ENCODE results near the gene GNAQ.

GNAQ gene

GRCh38 chr9:77848404-77848803 lies 183.2 kb downstream of the GNAQ start:
- no peak overlapping the region for H3K14ac ChIP-seq (ENCODE audit: low read length)
- no peak overlapping the region for H3K4ac ChIP-seq (ENCODE audit: low read depth, low read length)
- no peak overlapping the region for H2AFZ ChIP-seq (ENCODE audit: insufficient read depth, low read length, poor library complexity)
- WGBS (ENCODE audit: extremely low coverage, insufficient coverage, insufficient read length), result no CpG with 5 or more reads among the region's 2 CpGs
- H2BK120ac ChIP-seq (ENCODE audit: insufficient read depth, low read length, poor library complexity), result no peak overlapping the region
- H3K27me3 ChIP-seq (ENCODE audit: insufficient read depth, low read length), result no peaks in the 10 kb centered on the region
- H2BK12ac ChIP-seq (ENCODE audit: low read length), result no peak overlapping the region
- H3K27ac ChIP-seq (ENCODE audit: low read depth, low read length), result no peak overlapping the region
- peaks cover 5 to 10% of the 10 kb centered on the region in 2 experiments for H3K4me1 ChIP-seq (ENCODE audit: control insufficient read depth in 1 of 2, insufficient read depth in 2 of 2, low read length in 2 of 2)
- H3K9me3 ChIP-seq (ENCODE audit: insufficient read depth, low read depth, low read length), result no peaks in the 10 kb centered on the region
- peaks cover 0 to 4% of the 10 kb centered on the region in 2 experiments for H3K36me3 ChIP-seq (ENCODE audit: control insufficient read depth in 1 of 2, insufficient read depth in 2 of 2, low read length in 2 of 2)
- no peak overlapping the region for H3K18ac ChIP-seq (ENCODE audit: low read length)
- H2BK5ac ChIP-seq (ENCODE audit: low read depth, low read length, poor library complexity), result no peak overlapping the region
- H3K4me3 ChIP-seq (ENCODE audit: low read depth, low read length), result no peak overlapping the region
- DNase-seq, result no peak
- no peak overlapping the region for H4K91ac ChIP-seq (ENCODE audit: low read depth, low read length)
- H3K79me2 ChIP-seq (ENCODE audit: control insufficient read depth, insufficient read depth, low read length, poor library complexity), result no peaks in the 10 kb centered on the region
- no peak overlapping the region for H3K23ac ChIP-seq (ENCODE audit: low read length)
- no peak overlapping the region for H4K8ac ChIP-seq (ENCODE audit: low read depth, low read length)
- H3K79me1 ChIP-seq (ENCODE audit: low read length), result no peaks in the 10 kb centered on the region
- no peak overlapping the region for H3K9ac ChIP-seq (ENCODE audit: low read length)
- H2AK5ac ChIP-seq (ENCODE audit: low read length), result no peak overlapping the region
- H4K12ac ChIP-seq (ENCODE audit: low read depth, low read length), result no peak overlapping the region
- H3K4me2 ChIP-seq (ENCODE audit: low read length), result no peak overlapping the region

- H4K8ac ChIP-seq (ENCODE audit: low read depth, low read length), result no peak overlapping the region
- no peak overlapping the region for H4K91ac ChIP-seq (ENCODE audit: low read depth, low read length)
- WGBS (ENCODE audit: extremely low coverage, insufficient coverage, insufficient read length), result no CpG with 5 or more reads among the region's 2 CpGs
- no peaks in the 10 kb centered on the region for H3K27me3 ChIP-seq (ENCODE audit: insufficient read depth, low read length)
- H3K18ac ChIP-seq (ENCODE audit: low read length), result no peak overlapping the region
- no peak overlapping the region for H3K4me2 ChIP-seq (ENCODE audit: low read length)
- peaks cover 5 to 10% of the 10 kb centered on the region in 2 experiments for H3K4me1 ChIP-seq (ENCODE audit: control insufficient read depth in 1 of 2, insufficient read depth in 2 of 2, low read length in 2 of 2)
- no peak overlapping the region for H2AFZ ChIP-seq (ENCODE audit: insufficient read depth, low read length, poor library complexity)
- no peaks in the 10 kb centered on the region for H3K79me2 ChIP-seq (ENCODE audit: control insufficient read depth, insufficient read depth, low read length, poor library complexity)
- no peak overlapping the region for H3K14ac ChIP-seq (ENCODE audit: low read length)
- H3K36me3 ChIP-seq (ENCODE audit: control insufficient read depth in 1 of 2, insufficient read depth in 2 of 2, low read length in 2 of 2), result peaks cover 0 to 4% of the 10 kb centered on the region in 2 experiments
- no peak for DNase-seq
- no peak overlapping the region for H3K9ac ChIP-seq (ENCODE audit: low read length)
- no peak overlapping the region for H3K4me3 ChIP-seq (ENCODE audit: low read depth, low read length)
- no peak overlapping the region for H2BK5ac ChIP-seq (ENCODE audit: low read depth, low read length, poor library complexity)
- no peak overlapping the region for H2BK12ac ChIP-seq (ENCODE audit: low read length)
- H4K12ac ChIP-seq (ENCODE audit: low read depth, low read length), result no peak overlapping the region
- H3K4ac ChIP-seq (ENCODE audit: low read depth, low read length), result no peak overlapping the region
- H2BK120ac ChIP-seq (ENCODE audit: insufficient read depth, low read length, poor library complexity), result no peak overlapping the region
- no peaks in the 10 kb centered on the region for H3K79me1 ChIP-seq (ENCODE audit: low read length)
- no peak overlapping the region for H2AK5ac ChIP-seq (ENCODE audit: low read length)
- H3K9me3 ChIP-seq (ENCODE audit: insufficient read depth, low read depth, low read length), result no peaks in the 10 kb centered on the region
- no peak overlapping the region for H3K27ac ChIP-seq (ENCODE audit: low read depth, low read length)
- no peak overlapping the region for H3K23ac ChIP-seq (ENCODE audit: low read length)
Observed at GRCh38 chr9:77847626-77848025, 184.0 kb downstream of the GNAQ start.

- no peak for DNase-seq
Observed at GRCh38 chr9:77847059-77847499, 184.5 kb downstream of the GNAQ start.

GRCh38 chr9:77844415-77844814 lies 187.2 kb downstream of the GNAQ start:
- WGBS (ENCODE audit: extremely low coverage, insufficient coverage, insufficient read length), result no CpG with 5 or more reads among the region's 4 CpGs
- Histone ChIP-seq H4K12ac (ENCODE audit: low read depth, low read length) (no peak overlapping the region), H2BK120ac (ENCODE audit: insufficient read depth, low read length, poor library complexity) (no peak overlapping the region), H3K4me1 (ENCODE audit: control insufficient read depth in 1 of 2, insufficient read depth in 2 of 2, low read length in 2 of 2) (peaks cover 5 to 10% of the 10 kb centered on the region in 2 experiments), H3K9me3 (ENCODE audit: insufficient read depth, low read depth, low read length) (no peaks in the 10 kb centered on the region), H3K14ac (ENCODE audit: low read length) (no peak overlapping the region), H3K79me2 (ENCODE audit: control insufficient read depth, insufficient read depth, low read length, poor library complexity) (no peaks in the 10 kb centered on the region), H2BK12ac (ENCODE audit: low read length) (no peak overlapping the region), H3K4ac (ENCODE audit: low read depth, low read length) (no peak overlapping the region), H3K36me3 (ENCODE audit: control insufficient read depth in 1 of 2, insufficient read depth in 2 of 2, low read length in 2 of 2) (peaks cover 0 to 2% of the 10 kb centered on the region in 2 experiments), H3K27me3 (ENCODE audit: insufficient read depth, low read length) (no peaks in the 10 kb centered on the region), H3K79me1 (ENCODE audit: low read length) (no peaks in the 10 kb centered on the region), H2AK5ac (ENCODE audit: low read length) (no peak overlapping the region), H2BK5ac (ENCODE audit: low read depth, low read length, poor library complexity) (no peak overlapping the region), H3K4me3 (ENCODE audit: low read depth, low read length) (no peak overlapping the region), H3K27ac (ENCODE audit: low read depth, low read length) (no peak overlapping the region), H3K9ac (ENCODE audit: low read length) (no peak overlapping the region), H4K91ac (ENCODE audit: low read depth, low read length) (no peak overlapping the region), H2AFZ (ENCODE audit: insufficient read depth, low read length, poor library complexity) (no peak overlapping the region), H3K4me2 (ENCODE audit: low read length) (no peak overlapping the region), H3K18ac (ENCODE audit: low read length) (no peak overlapping the region), H4K8ac (ENCODE audit: low read depth, low read length) (no peak overlapping the region), H3K23ac (ENCODE audit: low read length) (no peak overlapping the region)
- no peak for DNase-seq

More at GRCh38 chr9:77847059-77847499, 184.5 kb downstream of the GNAQ start:
- Histone ChIP-seq H3K9ac (ENCODE audit: low read length) (no peak overlapping the region), H3K4me3 (ENCODE audit: low read depth, low read length) (no peak overlapping the region), H4K12ac (ENCODE audit: low read depth, low read length) (no peak overlapping the region), H3K9me3 (ENCODE audit: insufficient read depth, low read depth, low read length) (no peaks in the 10 kb centered on the region), H3K4me1 (ENCODE audit: control insufficient read depth in 1 of 2, insufficient read depth in 2 of 2, low read length in 2 of 2) (peaks cover 5 to 10% of the 10 kb centered on the region in 2 experiments), H2BK120ac (ENCODE audit: insufficient read depth, low read length, poor library complexity) (no peak overlapping the region), H3K4me2 (ENCODE audit: low read length) (no peak overlapping the region), H2AFZ (ENCODE audit: insufficient read depth, low read length, poor library complexity) (no peak overlapping the region), H4K8ac (ENCODE audit: low read depth, low read length) (no peak overlapping the region), H3K14ac (ENCODE audit: low read length) (no peak overlapping the region), H3K4ac (ENCODE audit: low read depth, low read length) (no peak overlapping the region), H3K27ac (ENCODE audit: low read depth, low read length) (no peak overlapping the region), H2BK5ac (ENCODE audit: low read depth, low read length, poor library complexity) (no peak overlapping the region), H2AK5ac (ENCODE audit: low read length) (no peak overlapping the region), H3K27me3 (ENCODE audit: insufficient read depth, low read length) (no peaks in the 10 kb centered on the region), H2BK12ac (ENCODE audit: low read length) (no peak overlapping the region), H3K36me3 (ENCODE audit: control insufficient read depth in 1 of 2, insufficient read depth in 2 of 2, low read length in 2 of 2) (peaks cover 0 to 4% of the 10 kb centered on the region in 2 experiments), H3K23ac (ENCODE audit: low read length) (no peak overlapping the region), H3K79me2 (ENCODE audit: control insufficient read depth, insufficient read depth, low read length, poor library complexity) (no peaks in the 10 kb centered on the region), H3K79me1 (ENCODE audit: low read length) (no peaks in the 10 kb centered on the region), H4K91ac (ENCODE audit: low read depth, low read length) (no peak overlapping the region), H3K18ac (ENCODE audit: low read length) (no peak overlapping the region)
- WGBS (ENCODE audit: extremely low coverage, insufficient coverage, insufficient read length), result no CpG with 5 or more reads among the region's 8 CpGs
